Osteocyte (in vitro differentiated cells): ENCODE data around the gene TARBP1. TPM values are rescaled to one million over a fixed set of nuclear protein-coding genes. Genes with fewer than 3 reads are reported as not detected.
"Not testable (repeated sequence)": the region's sequence is repeated elsewhere in the genome, so short reads cannot be mapped to it uniquely, and the experiment has no call there.

ENCODE experiments used
- DNase-seq: peaks from one replicate; pipeline ENCODE4 v3.0.0; 2021; ENCODE audit warnings: mixed read lengths; ENCODE audit not compliant: unreplicated experiment; ENCODE audit errors: extremely low spot score
- H3K27ac Mint-ChIP-seq: one replicate; pipeline ENCODE4 v1.8.0; 2021; ENCODE audit warnings: mild to moderate bottlenecking, mixed read lengths; ENCODE audit not compliant: unreplicated experiment
- H3K27me3 Mint-ChIP-seq: one replicate; pipeline ENCODE4 v1.8.0; 2021; ENCODE audit warnings: mixed read lengths; ENCODE audit not compliant: unreplicated experiment
- H3K36me3 Mint-ChIP-seq: one replicate; pipeline ENCODE4 v1.8.0; 2021; ENCODE audit warnings: mixed read lengths; ENCODE audit not compliant: unreplicated experiment
- H3K4me1 Mint-ChIP-seq: one replicate; pipeline ENCODE4 v1.8.0; 2021; ENCODE audit warnings: mixed read lengths; ENCODE audit not compliant: unreplicated experiment
- H3K4me3 Mint-ChIP-seq: one replicate; pipeline ENCODE4 v1.8.0; 2021; ENCODE audit warnings: mild to moderate bottlenecking, moderate library complexity, mixed read lengths; ENCODE audit not compliant: unreplicated experiment
- H3K9me3 Mint-ChIP-seq: one replicate; pipeline ENCODE4 v1.8.0; 2021; ENCODE audit warnings: mixed read lengths; ENCODE audit not compliant: unreplicated experiment
- total RNA-seq: library from RNA; stranded (reverse); gene quantifications from 2 replicates; pipeline ENCODE4 v1.2.1, GENCODE V29; 2021
- TF ChIP-seq, protein P1 (sequence below): fragments of 200-600 bp; sonication (generic); IDR thresholded peaks from 2 replicates; pipeline ENCODE4 v1.5.0; 2021; ENCODE audit warnings: antibody characterized with exemption, mild to moderate bottlenecking, moderate library complexity

The TARBP1 gene
- total RNA-seq, 1 donor from 2014 or later, result 19.0 TPM

DNA sequence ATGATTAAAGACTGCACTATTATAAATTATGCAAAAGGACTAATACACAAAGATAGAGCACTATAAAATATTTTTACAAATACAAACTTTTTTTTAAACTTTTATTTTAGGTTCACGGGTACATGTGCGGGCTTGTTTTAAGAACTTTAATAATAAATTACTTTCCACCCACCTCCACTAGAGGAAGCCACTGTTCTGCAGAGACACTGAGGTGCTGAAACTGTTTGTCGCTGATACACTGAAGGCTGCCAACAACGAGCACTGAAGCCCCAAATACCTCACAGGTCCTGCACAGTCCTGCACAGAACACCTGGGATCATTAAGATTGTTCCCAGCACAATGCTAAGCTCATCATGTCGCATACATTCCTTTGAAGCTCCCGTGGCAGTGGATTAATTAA lies 85.8 kb downstream of the TARBP1 start:
- no peaks in the 10 kb centered on the region for H3K9me3 Mint-ChIP-seq
- H3K27me3 Mint-ChIP-seq, result no peaks in the 10 kb centered on the region
- TF ChIP-seq, protein P1, sequence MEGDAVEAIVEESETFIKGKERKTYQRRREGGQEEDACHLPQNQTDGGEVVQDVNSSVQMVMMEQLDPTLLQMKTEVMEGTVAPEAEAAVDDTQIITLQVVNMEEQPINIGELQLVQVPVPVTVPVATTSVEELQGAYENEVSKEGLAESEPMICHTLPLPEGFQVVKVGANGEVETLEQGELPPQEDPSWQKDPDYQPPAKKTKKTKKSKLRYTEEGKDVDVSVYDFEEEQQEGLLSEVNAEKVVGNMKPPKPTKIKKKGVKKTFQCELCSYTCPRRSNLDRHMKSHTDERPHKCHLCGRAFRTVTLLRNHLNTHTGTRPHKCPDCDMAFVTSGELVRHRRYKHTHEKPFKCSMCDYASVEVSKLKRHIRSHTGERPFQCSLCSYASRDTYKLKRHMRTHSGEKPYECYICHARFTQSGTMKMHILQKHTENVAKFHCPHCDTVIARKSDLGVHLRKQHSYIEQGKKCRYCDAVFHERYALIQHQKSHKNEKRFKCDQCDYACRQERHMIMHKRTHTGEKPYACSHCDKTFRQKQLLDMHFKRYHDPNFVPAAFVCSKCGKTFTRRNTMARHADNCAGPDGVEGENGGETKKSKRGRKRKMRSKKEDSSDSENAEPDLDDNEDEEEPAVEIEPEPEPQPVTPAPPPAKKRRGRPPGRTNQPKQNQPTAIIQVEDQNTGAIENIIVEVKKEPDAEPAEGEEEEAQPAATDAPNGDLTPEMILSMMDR, result no peak
- H3K36me3 Mint-ChIP-seq, result no peaks in the 10 kb centered on the region
- no peak overlapping the region for H3K4me3 Mint-ChIP-seq
- H3K27ac Mint-ChIP-seq, result no peak overlapping the region
- H3K4me1 Mint-ChIP-seq, result no peaks in the 10 kb centered on the region
- DNase-seq, result no peak

GRCh38 chr1:234388094-234388493 lies 90.9 kb downstream of the TARBP1 start:
- Mint-ChIP-seq H3K4me3 (no peak overlapping the region), H3K27ac (no peak overlapping the region), H3K27me3 (no peaks in the 10 kb centered on the region), H3K9me3 (no peaks in the 10 kb centered on the region), H3K36me3 (peaks cover 19% of the 10 kb centered on the region), H3K4me1 (no peaks in the 10 kb centered on the region)
- TF ChIP-seq, protein P1, result no peak
- DNase-seq, result no peak

DNA sequence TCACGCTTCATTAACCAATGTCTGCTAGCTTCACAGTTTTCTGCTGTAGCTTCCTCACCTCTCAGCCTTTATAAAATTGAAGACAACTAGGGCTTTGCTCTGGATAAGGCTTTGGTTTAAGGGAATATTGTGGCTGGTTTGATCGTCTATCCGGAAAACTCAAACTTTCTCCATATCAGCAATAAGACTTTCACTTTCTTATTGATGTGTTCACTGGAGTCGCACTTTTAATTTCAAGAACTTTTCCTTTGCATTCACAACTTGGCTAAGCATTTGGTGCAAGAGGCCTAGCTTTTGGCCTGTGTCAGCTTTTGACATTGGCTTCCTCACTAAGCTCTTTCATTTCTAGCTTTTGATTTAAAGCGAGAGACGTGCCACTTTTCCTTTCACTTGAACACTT lies 92.9 kb downstream of the TARBP1 start:
- no peak for DNase-seq
- TF ChIP-seq, protein P1, result no peak
- peaks cover 26% of the 10 kb centered on the region for H3K36me3 Mint-ChIP-seq
- no peak overlapping the region for H3K27ac Mint-ChIP-seq
- no peaks in the 10 kb centered on the region for H3K4me1 Mint-ChIP-seq
- no peaks in the 10 kb centered on the region for H3K9me3 Mint-ChIP-seq
- H3K27me3 Mint-ChIP-seq, result no peaks in the 10 kb centered on the region
- no peak overlapping the region for H3K4me3 Mint-ChIP-seq

- DNase-seq, result no peak
- Mint-ChIP-seq H3K4me1 (no peaks in the 10 kb centered on the region), H3K36me3 (peaks cover 51% of the 10 kb centered on the region), H3K27me3 (no peaks in the 10 kb centered on the region), H3K4me3 (no peak overlapping the region), H3K9me3 (no peaks in the 10 kb centered on the region), H3K27ac (no peak overlapping the region)
- TF ChIP-seq, protein P1, result no peak
These were observed 97.1 kb downstream of the TARBP1 start for GRCh38 chr1:234381699-234382555.

GRCh38 chr1:234379591-234380109 lies 99.3 kb downstream of the TARBP1 start:
- H3K4me3 Mint-ChIP-seq, DNase-seq, H3K9me3 Mint-ChIP-seq, H3K27me3 Mint-ChIP-seq, H3K27ac Mint-ChIP-seq, H3K4me1 Mint-ChIP-seq: not testable (repeated sequence)
- H3K36me3 Mint-ChIP-seq, result peaks cover 51% of the 10 kb centered on the region
